SK-N-MC (cell line): ENCODE measurements around the gene COL1A2.

Experiments used
- DNase-seq: peaks from one replicate; pipeline ENCODE4 v3.0.0-alpha.2; 2011; ENCODE audit warnings: low read depth, low spot score
- H3K27ac ChIP-seq: fragments of 200-600 bp; sonication (generic); 2 replicates; pipeline ENCODE4 v1.5.1; 2016; ENCODE audit warnings: mixed run types
- H3K36me3 ChIP-seq: fragments of 200-600 bp; sonication (generic); 2 replicates; pipeline ENCODE4 v1.6.1; 2017; ENCODE audit warnings: antibody characterized with exemption, low read length, mixed read lengths; ENCODE audit not compliant: insufficient read depth
- H3K4me3 ChIP-seq: fragments of 200-600 bp; sonication (generic); 2 replicates; pipeline ENCODE4 v1.5.1; 2016
- H3K9ac ChIP-seq: fragments of 200-600 bp; sonication (generic); 2 replicates; pipeline ENCODE4 v1.8.0; 2017; ENCODE audit warnings: mixed run types, mixed read lengths; ENCODE audit not compliant: insufficient read length
- H3K9me3 ChIP-seq: fragments of 200-600 bp; sonication (generic); 2 replicates; pipeline ENCODE4 v1.6.1; 2017; ENCODE audit warnings: low read depth, mild to moderate bottlenecking, antibody characterized with exemption, low read length, moderate library complexity, mixed read lengths
- EZH2 ChIP-seq: fragments of 200-600 bp; sonication (generic); IDR thresholded peaks from one replicate; pipeline ENCODE4 v1.6.1; 2017; ENCODE audit warnings: antibody characterized with exemption
- FOXP2 ChIP-seq: optimal IDR thresholded peaks from 2 replicates; pipeline ENCODE3; 2011; ENCODE audit warnings: mild to moderate bottlenecking, moderate library complexity; ENCODE audit not compliant: insufficient read depth; ENCODE audit errors: extremely low read length, control extremely low read depth
- POLR2AphosphoS5 ChIP-seq: IDR thresholded peaks from 2 replicates; pipeline ENCODE4 v1.6.1; 2012; ENCODE audit warnings: mild to moderate bottlenecking, low read depth, low read length, borderline replicate concordance

The COL1A2 gene

DNA sequence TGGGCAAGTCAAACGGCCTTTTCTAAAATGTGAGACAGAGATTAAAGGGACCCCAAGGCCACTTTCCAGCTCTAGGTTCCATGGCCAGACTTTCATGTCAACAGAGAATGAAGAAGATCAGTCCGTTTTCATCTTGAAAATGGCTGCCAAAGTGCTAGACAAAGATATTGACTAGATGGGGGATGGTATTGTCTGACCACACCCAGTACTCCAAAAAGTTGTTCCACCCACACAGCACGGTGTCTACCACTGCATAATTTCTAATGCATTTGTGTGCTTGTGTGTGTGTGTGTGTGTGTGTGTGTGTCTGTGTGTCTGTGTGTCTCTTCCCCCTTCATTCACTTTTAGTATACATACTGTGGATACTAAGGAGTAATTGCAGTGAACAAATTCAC is 1.3 kb downstream of the COL1A2 start:
- Histone ChIP-seq H3K9ac (peak overlapping the region; percentile 78), H3K27ac (peak overlapping the region; percentile 90), H3K9me3 (no peaks in the 10 kb centered on the region), H3K4me3 (peak overlapping the region; percentile 89), H3K36me3 (peaks cover 28% of the 10 kb centered on the region)
- TF ChIP-seq EZH2 (no peak), POLR2AphosphoS5 (peak; percentile 62), FOXP2 (no peak)
- no peak for DNase-seq

GRCh38 chr7:94396596-94396995 is 1.9 kb downstream of the COL1A2 start:
- no peak overlapping the region; the same call in 1 of the 2 replicates for H3K27ac ChIP-seq
- no peak for TF ChIP-seq POLR2AphosphoS5
- no peak for TF ChIP-seq FOXP2
- TF ChIP-seq EZH2, result no peak

DNA sequence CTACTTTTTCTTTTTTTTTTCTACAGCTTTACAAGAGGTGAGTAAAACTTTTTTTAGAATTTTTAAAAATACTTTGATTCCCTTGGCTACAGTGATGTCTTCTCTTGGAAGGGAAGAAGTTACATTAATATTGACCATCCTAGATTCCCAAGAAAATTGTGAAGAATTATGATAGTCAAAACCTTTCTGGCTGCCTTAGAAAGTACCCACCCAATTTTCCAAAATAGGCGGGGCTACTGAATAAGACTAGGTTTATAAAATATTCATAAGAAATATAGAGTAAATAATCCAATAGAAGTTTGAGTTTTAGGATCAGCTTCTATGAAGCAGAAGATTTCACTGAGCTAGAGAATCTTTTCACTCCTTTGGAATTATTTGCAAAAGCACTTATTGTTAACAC is 3.0 kb downstream of the COL1A2 start:
- no peak overlapping the region for H3K27ac ChIP-seq
- H3K4me3 ChIP-seq, result no peak overlapping the region
- no peak overlapping the region for H3K9ac ChIP-seq
- H3K9me3 ChIP-seq, result no peaks in the 10 kb centered on the region
- peaks cover 44% of the 10 kb centered on the region for H3K36me3 ChIP-seq
- TF ChIP-seq EZH2 (no peak), FOXP2 (no peak), POLR2AphosphoS5 (no peak)
- no peak for DNase-seq

More at GRCh38 chr7:94396596-94396995, 1.9 kb downstream of the COL1A2 start:
- Histone ChIP-seq H3K36me3 (peaks cover 32% of the 10 kb centered on the region), H3K9ac (peak overlapping the region; percentile 78), H3K4me3 (peak overlapping the region; percentile 89), H3K9me3 (no peaks in the 10 kb centered on the region)
- no peak for DNase-seq

GRCh38 chr7:94398841-94399240 is 4.1 kb downstream of the COL1A2 start:
- Histone ChIP-seq H3K4me3 (no peak overlapping the region), H3K36me3 (peaks cover 55% of the 10 kb centered on the region), H3K9ac (no peak overlapping the region), H3K9me3 (no peaks in the 10 kb centered on the region), H3K27ac (no peak overlapping the region; the same call in 1 of the 2 replicates)
- DNase-seq, result no peak
- TF ChIP-seq EZH2 (no peak), POLR2AphosphoS5 (no peak), FOXP2 (no peak)

DNA sequence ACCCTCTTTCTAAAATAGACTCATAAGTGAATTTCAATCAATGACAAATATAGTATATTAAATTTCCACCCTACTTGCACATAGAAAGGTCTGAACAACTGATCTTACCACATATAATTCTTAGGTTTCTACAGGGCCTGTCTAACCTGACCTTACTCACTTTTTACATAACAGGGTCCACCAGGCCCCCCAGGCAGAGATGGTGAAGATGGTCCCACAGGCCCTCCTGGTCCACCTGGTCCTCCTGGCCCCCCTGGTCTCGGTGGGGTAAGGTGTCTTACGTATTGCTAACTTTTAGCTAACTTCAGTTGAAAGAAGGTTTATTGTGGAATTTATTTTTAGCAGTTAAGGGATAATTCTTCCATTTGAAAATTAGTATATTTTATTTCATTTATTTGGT is 5.3 kb downstream of the COL1A2 start:
- TF ChIP-seq EZH2 (no peak), POLR2AphosphoS5 (no peak), FOXP2 (no peak)
- Histone ChIP-seq H3K4me3 (no peak overlapping the region), H3K9me3 (no peaks in the 10 kb centered on the region), H3K36me3 (peaks cover 67% of the 10 kb centered on the region), H3K27ac (no peak overlapping the region), H3K9ac (no peak overlapping the region)
- no peak for DNase-seq

- peak overlapping the region; percentile 35; the same call in 1 of the 2 replicates for H3K27ac ChIP-seq
- H3K9me3 ChIP-seq, result no peaks in the 10 kb centered on the region
- no peak overlapping the region for H3K9ac ChIP-seq
- H3K36me3 ChIP-seq, result peaks cover 75% of the 10 kb centered on the region
- TF ChIP-seq POLR2AphosphoS5, result no peak
- no peak for TF ChIP-seq FOXP2
- TF ChIP-seq EZH2, result no peak
- no peak for DNase-seq
- H3K4me3 ChIP-seq, result no peak overlapping the region
These were observed 6.1 kb downstream of the COL1A2 start for GRCh38 chr7:94400643-94401427.

- Histone ChIP-seq H3K9ac (no peak overlapping the region), H3K9me3 (no peaks in the 10 kb centered on the region), H3K4me3 (no peak overlapping the region), H3K27ac (no peak overlapping the region), H3K36me3 (peaks cover 79% of the 10 kb centered on the region)
- DNase-seq, result no peak
- TF ChIP-seq POLR2AphosphoS5 (no peak), EZH2 (no peak), FOXP2 (no peak)
These were observed 6.7 kb downstream of the COL1A2 start for GRCh38 chr7:94401428-94401814.

DNA sequence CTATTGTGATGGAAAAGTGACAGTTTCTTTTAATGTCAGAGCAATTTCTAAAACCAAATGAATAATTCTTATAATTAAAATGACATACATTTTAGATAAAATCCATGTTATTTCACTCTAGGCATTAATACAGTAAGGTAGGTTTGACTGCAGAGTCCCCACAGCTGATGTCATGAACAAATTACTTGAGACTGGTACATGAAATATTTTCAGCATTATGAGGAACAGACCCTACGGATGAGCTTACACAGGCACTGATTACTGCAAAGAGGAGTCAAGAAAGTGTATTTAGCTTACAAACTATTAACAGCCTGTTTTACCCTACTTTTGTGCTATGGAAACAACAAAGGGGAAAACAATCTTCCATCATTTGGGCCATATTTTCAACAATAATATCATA is 8.9 kb downstream of the COL1A2 start:
- no peak overlapping the region for H3K9ac ChIP-seq
- H3K9me3 ChIP-seq, result no peaks in the 10 kb centered on the region
- TF ChIP-seq POLR2AphosphoS5 (no peak), EZH2 (no peak), FOXP2 (no peak)
- no peak overlapping the region for H3K27ac ChIP-seq
- DNase-seq, result no peak
- peaks cover 95% of the 10 kb centered on the region for H3K36me3 ChIP-seq
- no peak overlapping the region for H3K4me3 ChIP-seq
